ENCODE data around the gene AGBL5. TPM values are rescaled to one million over a fixed set of nuclear protein-coding genes. Genes with fewer than 3 reads are reported as not detected.
"Not testable (repeated sequence)": the region's sequence is repeated elsewhere in the genome, so short reads cannot be mapped to it uniquely, and the experiment has no call there.

Gene AGBL5
- total RNA-seq, 1 experiment from 2014 or later = 22.8 TPM

GRCh38 chr2:27102329-27102728 is 50.9 kb downstream of the AGBL5 start:
- no peaks in the 10 kb centered on the region for H3K27me3 ChIP-seq (replicated peaks)
- no peaks in the 10 kb centered on the region for H3K4me1 ChIP-seq (replicated peaks)
- H3K4me3 ChIP-seq = no peak overlapping the region
- no peak for DNase-seq (ENCODE audit: low read depth in 1 of 2, low spot score in 2 of 2)
- no peak overlapping the region for H3K27ac ChIP-seq
- H3K36me3 ChIP-seq = no peaks in the 10 kb centered on the region
- no peaks in the 10 kb centered on the region; the same call in 1 of the 2 replicates for H3K9me3 ChIP-seq (replicated peaks)

DNA sequence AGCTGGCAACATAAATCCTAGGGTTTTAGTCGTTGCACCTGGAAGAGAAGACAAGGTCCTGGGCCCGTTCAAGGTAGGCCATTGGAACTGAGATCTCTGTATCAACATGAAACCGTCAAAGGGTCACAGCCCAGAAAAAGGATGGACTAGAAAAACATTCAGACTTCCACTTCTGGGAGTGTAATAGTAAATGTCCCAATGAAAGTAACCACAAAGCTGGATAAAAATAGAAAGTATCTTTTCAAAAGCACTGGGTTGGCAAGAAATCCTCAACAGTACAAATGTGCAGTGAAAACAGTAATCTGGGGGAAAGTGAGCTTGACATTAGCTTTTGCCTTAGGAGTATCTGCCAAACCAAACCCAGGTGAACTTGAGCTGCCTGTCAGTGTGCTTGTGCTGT is 54.5 kb downstream of the AGBL5 start:
- DNase-seq (ENCODE audit: low read depth in 1 of 2, low spot score in 2 of 2) = no peak
- Histone ChIP-seq H3K27ac (no peak overlapping the region), H3K27me3 (replicated peaks) (no peaks in the 10 kb centered on the region), H3K4me3 (no peak overlapping the region), H3K36me3 (no peaks in the 10 kb centered on the region), H3K9me3 (replicated peaks) (no peaks in the 10 kb centered on the region; the same call in 1 of the 2 replicates), H3K4me1 (replicated peaks) (no peaks in the 10 kb centered on the region)

DNA sequence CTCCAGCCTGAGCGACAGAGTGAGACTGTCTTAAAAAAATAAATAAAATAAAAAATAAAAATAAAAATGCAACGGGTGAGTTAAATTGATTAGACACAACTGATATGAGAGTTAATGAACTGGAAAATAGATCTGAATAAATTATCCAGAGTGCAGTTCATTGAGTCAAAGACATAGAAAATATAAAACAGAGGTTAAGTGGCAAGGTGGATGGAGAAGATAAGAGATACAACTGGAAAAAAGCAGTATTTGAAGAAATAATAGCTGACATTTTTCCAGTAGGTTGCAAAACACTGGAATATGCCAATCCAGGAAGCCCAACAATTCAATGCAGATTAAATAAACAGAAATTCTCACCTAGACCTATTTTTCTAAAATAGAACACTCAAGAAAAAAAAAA is 56.8 kb downstream of the AGBL5 start:
- no peak for DNase-seq (ENCODE audit: low read depth in 1 of 2, low spot score in 2 of 2)
- no peaks in the 10 kb centered on the region for H3K27me3 ChIP-seq (replicated peaks)
- H3K27ac ChIP-seq = no peak overlapping the region
- no peaks in the 10 kb centered on the region; the same call in 1 of the 2 replicates for H3K9me3 ChIP-seq (replicated peaks)
- H3K4me3 ChIP-seq = no peak overlapping the region
- no peaks in the 10 kb centered on the region for H3K36me3 ChIP-seq
- H3K4me1 ChIP-seq (replicated peaks) = no peaks in the 10 kb centered on the region

DNA sequence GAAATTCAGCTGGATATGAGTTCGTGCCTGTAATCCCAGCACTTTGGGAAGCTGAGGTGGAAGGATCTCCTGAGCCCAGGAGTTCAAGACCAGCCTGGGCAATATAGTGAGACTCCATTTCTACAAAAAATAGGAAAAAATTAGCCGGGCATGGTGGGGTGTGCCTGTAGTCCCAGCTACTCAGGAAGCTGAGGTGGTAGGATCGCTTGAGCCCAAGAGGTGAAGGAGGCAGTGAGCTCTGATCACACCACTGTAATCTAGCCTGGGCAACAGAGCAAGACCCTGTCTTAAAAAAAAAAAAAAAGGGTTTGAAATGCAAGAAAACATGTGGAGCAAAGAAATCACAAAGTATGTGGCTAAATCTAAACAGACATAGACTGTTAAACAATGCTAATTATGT is 57.6 kb downstream of the AGBL5 start:
- H3K9me3 ChIP-seq (replicated peaks) = no peaks in the 10 kb centered on the region; the same call in 1 of the 2 replicates
- DNase-seq (ENCODE audit: low read depth in 1 of 2, low spot score in 2 of 2) = no peak
- no peaks in the 10 kb centered on the region for H3K4me1 ChIP-seq (replicated peaks)
- no peak overlapping the region for H3K27ac ChIP-seq
- H3K27me3 ChIP-seq (replicated peaks) = no peaks in the 10 kb centered on the region
- H3K4me3 ChIP-seq = no peak overlapping the region
- H3K36me3 ChIP-seq = no peaks in the 10 kb centered on the region

GRCh38 chr2:27110603-27111352 is 59.3 kb downstream of the AGBL5 start:
- not testable (repeated sequence) for H3K4me3 ChIP-seq; DNase-seq (ENCODE audit: low read depth in 1 of 2, low spot score in 2 of 2); H3K27me3 ChIP-seq (replicated peaks); H3K4me1 ChIP-seq (replicated peaks); H3K9me3 ChIP-seq (replicated peaks); H3K36me3 ChIP-seq; H3K27ac ChIP-seq

GRCh38 chr2:27111392-27112078 is 60.1 kb downstream of the AGBL5 start:
- not testable (repeated sequence) for H3K36me3 ChIP-seq; H3K9me3 ChIP-seq (replicated peaks); H3K4me3 ChIP-seq; H3K27ac ChIP-seq; H3K4me1 ChIP-seq (replicated peaks); DNase-seq (ENCODE audit: low read depth in 1 of 2, low spot score in 2 of 2); H3K27me3 ChIP-seq (replicated peaks)

GRCh38 chr2:27115519-27115918 is 64.1 kb downstream of the AGBL5 start:
- DNase-seq (ENCODE audit: low read depth in 1 of 2, low spot score in 2 of 2) = no peak
- no peaks in the 10 kb centered on the region for H3K9me3 ChIP-seq (replicated peaks)

DNA sequence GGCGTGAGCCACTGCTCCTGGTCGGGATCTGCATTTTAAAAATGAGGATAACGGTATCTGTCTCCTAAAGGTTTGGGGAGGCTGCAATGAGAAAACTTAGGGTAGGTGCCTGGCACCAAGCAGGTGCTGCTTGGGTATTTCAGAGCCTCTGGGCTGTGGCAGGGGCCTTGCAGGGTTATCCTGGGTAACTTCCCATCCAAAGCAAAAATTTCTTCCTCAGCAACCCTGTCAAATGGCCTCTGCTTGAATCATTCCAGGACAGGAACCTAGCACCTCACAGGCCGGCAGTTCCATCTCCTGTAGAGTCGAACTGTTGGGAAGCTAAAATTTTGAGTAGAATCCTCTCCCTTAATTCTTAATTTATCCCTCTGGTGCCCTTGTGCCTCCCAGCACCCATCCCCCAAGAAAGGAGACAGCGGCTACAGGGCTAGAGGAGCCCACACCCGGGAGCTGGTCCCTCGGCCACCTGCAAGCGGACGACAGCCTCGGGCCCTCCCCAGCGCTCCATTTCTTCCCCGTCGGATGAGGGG is 66.6 kb downstream of the AGBL5 start:
- Histone ChIP-seq H3K4me1 (replicated peaks) (peaks cover 15% of the 10 kb centered on the region), H3K27me3 (replicated peaks) (peaks cover 19% of the 10 kb centered on the region), H3K9me3 (replicated peaks) (no peaks in the 10 kb centered on the region), H3K27ac (no peak overlapping the region), H3K36me3 (no peaks in the 10 kb centered on the region), H3K4me3 (no peak overlapping the region)
- no peak for DNase-seq (ENCODE audit: low read depth in 1 of 2, low spot score in 2 of 2)

More at GRCh38 chr2:27115519-27115918, 64.1 kb downstream of the AGBL5 start:
- Histone ChIP-seq H3K4me1 (replicated peaks) (peaks cover 9% of the 10 kb centered on the region), H3K36me3 (no peaks in the 10 kb centered on the region), H3K27me3 (replicated peaks) (peaks cover 19% of the 10 kb centered on the region), H3K27ac (no peak overlapping the region), H3K4me3 (no peak overlapping the region)

DNA sequence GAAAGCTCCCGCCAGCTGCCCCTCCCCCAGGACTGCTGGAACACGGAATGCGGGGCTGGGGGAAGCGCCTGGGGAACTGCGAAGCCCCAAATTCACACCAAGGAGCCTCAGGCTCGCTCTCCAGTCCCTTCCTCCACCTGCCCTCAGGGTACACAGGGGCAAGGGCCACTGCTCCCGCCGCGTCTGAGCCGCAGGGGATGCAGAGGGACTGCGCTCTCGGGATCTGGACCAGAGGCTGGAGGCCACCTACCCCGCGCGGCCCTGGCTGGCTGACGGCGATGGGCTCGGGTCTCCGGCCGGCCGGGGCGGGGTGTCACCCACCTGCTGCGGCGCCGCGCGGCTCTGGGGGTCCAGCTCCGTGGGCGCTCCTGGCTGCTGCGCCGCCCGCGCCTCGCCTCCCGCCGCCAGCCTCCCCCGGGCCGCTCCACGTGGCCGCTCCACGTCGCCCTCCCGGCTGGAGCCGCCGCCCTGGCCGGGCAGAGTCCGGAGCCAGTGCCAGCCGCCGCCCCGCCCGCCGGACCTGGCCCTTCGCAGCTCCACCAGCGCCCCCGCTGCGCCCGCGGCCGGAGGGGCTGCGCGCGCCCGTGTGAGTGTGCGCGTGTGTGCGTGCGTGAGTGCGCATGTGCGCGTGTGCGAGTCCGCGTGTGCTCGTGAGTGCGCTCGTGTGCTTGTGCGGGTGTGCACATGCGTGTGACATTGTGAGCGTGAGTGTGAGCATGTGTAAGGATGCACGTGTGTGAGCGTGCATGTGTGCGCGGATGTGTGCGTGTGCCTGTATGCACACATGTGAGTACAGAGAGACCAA is 67.3 kb downstream of the AGBL5 start, which contains the start of gene CGREF1:
Gene CGREF1, minus strand, starts transcription at position 604 of the 805 bp plus-strand sequence. CDS start 14,762 bp downstream, outside the sequence.
- H3K27me3 ChIP-seq (replicated peaks) = peaks cover 19% of the 10 kb centered on the region
- no peak for DNase-seq (ENCODE audit: low read depth in 1 of 2, low spot score in 2 of 2)
- H3K4me3 ChIP-seq = peak within 1 kb of the TSS; percentile 28
- H3K9me3 ChIP-seq (replicated peaks) = no peaks in the 10 kb centered on the region
- H3K27ac ChIP-seq = no peak within 1 kb of the TSS
- no peaks in the 10 kb centered on the region for H3K36me3 ChIP-seq
- peaks cover 22% of the 10 kb centered on the region for H3K4me1 ChIP-seq (replicated peaks)

- H3K36me3 ChIP-seq; DNase-seq (ENCODE audit: low read depth in 1 of 2, low spot score in 2 of 2); H3K9me3 ChIP-seq (replicated peaks); H3K4me3 ChIP-seq; H3K27ac ChIP-seq: not testable (repeated sequence)
- Histone ChIP-seq H3K27me3 (replicated peaks) (peaks cover 19% of the 10 kb centered on the region), H3K4me1 (replicated peaks) (peaks cover 24% of the 10 kb centered on the region)
Measured at GRCh38 chr2:27119330-27119670, 67.8 kb downstream of the AGBL5 start.

Other genes starting within 250 kb of the AGBL5 start
- not detected in 2 replicates for gene DPYSL5, start 203.5 kb upstream of the AGBL5 start, total RNA-seq (2014; rRNA removed; shearing (Covaris generic))
- gene MAPRE3, start 81.0 kb upstream of the AGBL5 start, total RNA-seq (2014; rRNA removed; shearing (Covaris generic)) = 0.50 and 3.3 TPM in 2 replicates
- 52.4 and 57.3 TPM in 2 replicates for gene TMEM214, start 18.7 kb upstream of the AGBL5 start, total RNA-seq (2014; rRNA removed; shearing (Covaris generic))
- 322 and 334 TPM in 2 replicates for gene OST4, start 20.0 kb downstream of the AGBL5 start, total RNA-seq (2014; rRNA removed; shearing (Covaris generic))
- 168 and 170 TPM in 2 replicates for gene EMILIN1, start 26.9 kb downstream of the AGBL5 start, total RNA-seq (2014; rRNA removed; shearing (Covaris generic))
- 0.11 and 0.31 TPM in 2 replicates for gene KHK, start 35.1 kb downstream of the AGBL5 start, total RNA-seq (2014; rRNA removed; shearing (Covaris generic))
- gene CGREF1, start 67.5 kb downstream of the AGBL5 start, total RNA-seq (2014; rRNA removed; shearing (Covaris generic)) = 2.1 and 3.1 TPM in 2 replicates
- not detected in 2 replicates for gene ABHD1, start 72.1 kb downstream of the AGBL5 start, total RNA-seq (2014; rRNA removed; shearing (Covaris generic))
- 87.4 and 101 TPM in 2 replicates for gene PREB, start 83.0 kb downstream of the AGBL5 start, total RNA-seq (2014; rRNA removed; shearing (Covaris generic))
- gene PRR30, start 87.7 kb downstream of the AGBL5 start, total RNA-seq (2014; rRNA removed; shearing (Covaris generic)) = not detected in 2 replicates
- gene TCF23, start 97.3 kb downstream of the AGBL5 start, total RNA-seq (2014; rRNA removed; shearing (Covaris generic)) = not detected in 2 replicates
- 104 and 153 TPM in 2 replicates for gene ATRAID, start 160.4 kb downstream of the AGBL5 start, total RNA-seq (2014; rRNA removed; shearing (Covaris generic))
- gene SLC5A6, start 160.6 kb downstream of the AGBL5 start, total RNA-seq (2014; rRNA removed; shearing (Covaris generic)) = 40.8 and 42.0 TPM in 2 replicates
- gene CAD, start 165.7 kb downstream of the AGBL5 start, total RNA-seq (2014; rRNA removed; shearing (Covaris generic)) = 17.0 and 17.6 TPM in 2 replicates
- not detected in 2 replicates for gene SLC30A3, start 211.4 kb downstream of the AGBL5 start, total RNA-seq (2014; rRNA removed; shearing (Covaris generic))
- gene DNAJC5G, start 223.8 kb downstream of the AGBL5 start, total RNA-seq (2014; rRNA removed; shearing (Covaris generic)) = not detected in 2 replicates
- gene TRIM54, start 230.8 kb downstream of the AGBL5 start, total RNA-seq (2014; rRNA removed; shearing (Covaris generic)) = not detected in 2 replicates